ENCODE data around the gene HRH4.

GRCh38 chr18:24446453-24446852 lies 14.0 kb upstream of the HRH4 start:
- TF ChIP-seq, protein P1, sequence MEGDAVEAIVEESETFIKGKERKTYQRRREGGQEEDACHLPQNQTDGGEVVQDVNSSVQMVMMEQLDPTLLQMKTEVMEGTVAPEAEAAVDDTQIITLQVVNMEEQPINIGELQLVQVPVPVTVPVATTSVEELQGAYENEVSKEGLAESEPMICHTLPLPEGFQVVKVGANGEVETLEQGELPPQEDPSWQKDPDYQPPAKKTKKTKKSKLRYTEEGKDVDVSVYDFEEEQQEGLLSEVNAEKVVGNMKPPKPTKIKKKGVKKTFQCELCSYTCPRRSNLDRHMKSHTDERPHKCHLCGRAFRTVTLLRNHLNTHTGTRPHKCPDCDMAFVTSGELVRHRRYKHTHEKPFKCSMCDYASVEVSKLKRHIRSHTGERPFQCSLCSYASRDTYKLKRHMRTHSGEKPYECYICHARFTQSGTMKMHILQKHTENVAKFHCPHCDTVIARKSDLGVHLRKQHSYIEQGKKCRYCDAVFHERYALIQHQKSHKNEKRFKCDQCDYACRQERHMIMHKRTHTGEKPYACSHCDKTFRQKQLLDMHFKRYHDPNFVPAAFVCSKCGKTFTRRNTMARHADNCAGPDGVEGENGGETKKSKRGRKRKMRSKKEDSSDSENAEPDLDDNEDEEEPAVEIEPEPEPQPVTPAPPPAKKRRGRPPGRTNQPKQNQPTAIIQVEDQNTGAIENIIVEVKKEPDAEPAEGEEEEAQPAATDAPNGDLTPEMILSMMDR (IDR thresholded peaks at IDR 0.05) = no peak
- no peak for TF ChIP-seq POLR2A (IDR thresholded peaks at IDR 0.05)
